RWPE2 (cell line): ENCODE data around the gene FNDC1.
A peak's percentile ranks its signal among the peaks of the same experiment; 100 is the strongest.

Experiments used
- ATAC-seq: fragments of 200-7000 bp; cut with Tn5 transposase; 3 replicates; pipeline ENCODE4 v1.9.1; 2021; ENCODE audit warnings: low read depth
- DNase-seq: peaks from one replicate; pipeline ENCODE4 v3.0.0-alpha.2; 2020; ENCODE audit warnings: low spot score
- H3K27ac ChIP-seq: fragments of 450-650 bp; 2 replicates; pipeline ENCODE4 v1.5.1; 2017; ENCODE audit warnings: mild to moderate bottlenecking; ENCODE audit not compliant: poor library complexity, severe bottlenecking
- H3K27me3 ChIP-seq: fragments of 250-450 bp; sonication (Bioruptor Pico); 2 replicates; pipeline ENCODE4 v1.5.1; 2021; ENCODE audit warnings: mild to moderate bottlenecking, moderate library complexity; ENCODE audit not compliant: insufficient read depth, poor library complexity, severe bottlenecking
- H3K36me3 ChIP-seq: fragments of 250-450 bp; sonication (Bioruptor Pico); 2 replicates; pipeline ENCODE4 v1.5.1; 2020; ENCODE audit warnings: low read depth, mild to moderate bottlenecking, moderate library complexity
- H3K4me1 ChIP-seq: fragments of 250-450 bp; sonication (Bioruptor Pico); 2 replicates; pipeline ENCODE4 v1.5.1; 2021; ENCODE audit warnings: mild to moderate bottlenecking, moderate library complexity; ENCODE audit not compliant: insufficient read depth, poor library complexity, severe bottlenecking
- H3K4me3 ChIP-seq: fragments of 250-450 bp; sonication (Bioruptor Pico); 2 replicates; pipeline ENCODE4 v1.5.1; 2021; ENCODE audit warnings: mild to moderate bottlenecking, moderate library complexity; ENCODE audit not compliant: severe bottlenecking
- H3K9me3 ChIP-seq: fragments of 250-450 bp; sonication (Bioruptor Pico); 2 replicates; pipeline ENCODE4 v1.5.1; 2021; ENCODE audit warnings: mild to moderate bottlenecking, moderate library complexity; ENCODE audit not compliant: severe bottlenecking
- TF ChIP-seq, protein P1 (sequence below): fragments of 450-650 bp; IDR thresholded peaks from one replicate; pipeline ENCODE4 v1.5.1; 2017; ENCODE audit warnings: mild to moderate bottlenecking, moderate library complexity; ENCODE audit not compliant: poor library complexity, severe bottlenecking

FNDC1 gene

GRCh38 chr6:159260208-159260607 lies 91.0 kb downstream of the FNDC1 start:
- Histone ChIP-seq H3K4me3 (no peak overlapping the region), H3K27me3 (no peaks in the 10 kb centered on the region), H3K4me1 (no peaks in the 10 kb centered on the region), H3K9me3 (no peaks in the 10 kb centered on the region), H3K27ac (no peak overlapping the region), H3K36me3 (no peaks in the 10 kb centered on the region)
- ATAC-seq, result no peak
- TF ChIP-seq, protein P1, sequence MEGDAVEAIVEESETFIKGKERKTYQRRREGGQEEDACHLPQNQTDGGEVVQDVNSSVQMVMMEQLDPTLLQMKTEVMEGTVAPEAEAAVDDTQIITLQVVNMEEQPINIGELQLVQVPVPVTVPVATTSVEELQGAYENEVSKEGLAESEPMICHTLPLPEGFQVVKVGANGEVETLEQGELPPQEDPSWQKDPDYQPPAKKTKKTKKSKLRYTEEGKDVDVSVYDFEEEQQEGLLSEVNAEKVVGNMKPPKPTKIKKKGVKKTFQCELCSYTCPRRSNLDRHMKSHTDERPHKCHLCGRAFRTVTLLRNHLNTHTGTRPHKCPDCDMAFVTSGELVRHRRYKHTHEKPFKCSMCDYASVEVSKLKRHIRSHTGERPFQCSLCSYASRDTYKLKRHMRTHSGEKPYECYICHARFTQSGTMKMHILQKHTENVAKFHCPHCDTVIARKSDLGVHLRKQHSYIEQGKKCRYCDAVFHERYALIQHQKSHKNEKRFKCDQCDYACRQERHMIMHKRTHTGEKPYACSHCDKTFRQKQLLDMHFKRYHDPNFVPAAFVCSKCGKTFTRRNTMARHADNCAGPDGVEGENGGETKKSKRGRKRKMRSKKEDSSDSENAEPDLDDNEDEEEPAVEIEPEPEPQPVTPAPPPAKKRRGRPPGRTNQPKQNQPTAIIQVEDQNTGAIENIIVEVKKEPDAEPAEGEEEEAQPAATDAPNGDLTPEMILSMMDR, result no peak
- no peak for DNase-seq

DNA sequence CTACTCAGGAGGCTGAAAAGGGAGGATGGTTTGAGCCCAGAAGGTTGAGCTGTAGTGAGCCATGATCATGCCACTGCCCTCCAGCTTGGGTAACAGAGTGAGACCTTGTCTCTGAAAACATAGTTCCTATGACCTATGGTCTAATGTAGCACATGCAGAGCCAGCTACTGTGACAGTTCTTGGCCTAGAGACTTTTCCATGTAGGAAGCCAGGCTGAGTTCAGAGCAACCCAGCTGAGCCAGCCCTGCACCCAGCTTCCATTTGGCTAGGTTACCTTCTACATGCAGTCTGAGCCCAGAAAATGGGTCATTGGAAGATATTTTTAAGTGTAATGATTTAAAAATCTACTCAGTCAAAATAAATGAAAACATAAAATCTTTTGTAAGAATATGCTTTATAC lies 92.8 kb downstream of the FNDC1 start:
- no peak for ATAC-seq
- Histone ChIP-seq H3K4me3 (no peak overlapping the region), H3K27ac (no peak overlapping the region), H3K9me3 (no peaks in the 10 kb centered on the region), H3K27me3 (no peaks in the 10 kb centered on the region), H3K36me3 (no peaks in the 10 kb centered on the region), H3K4me1 (no peaks in the 10 kb centered on the region)
- TF ChIP-seq, protein P1, result no peak
- no peak for DNase-seq

- TF ChIP-seq, protein P1, result no peak
- H3K36me3 ChIP-seq, result no peaks in the 10 kb centered on the region
- H3K9me3 ChIP-seq, result no peaks in the 10 kb centered on the region
- H3K4me3 ChIP-seq, result no peak overlapping the region
- no peak overlapping the region for H3K27ac ChIP-seq
- no peaks in the 10 kb centered on the region for H3K27me3 ChIP-seq
- ATAC-seq (no peak), DNase-seq (no peak)
- no peaks in the 10 kb centered on the region for H3K4me1 ChIP-seq
These were observed 93.4 kb downstream of the FNDC1 start for GRCh38 chr6:159262586-159262985.

GRCh38 chr6:159267165-159267564 lies 98.0 kb downstream of the FNDC1 start:
- H3K36me3 ChIP-seq, result no peaks in the 10 kb centered on the region
- TF ChIP-seq, protein P1, result no peak

GRCh38 chr6:159268511-159268910 lies 99.3 kb downstream of the FNDC1 start:
- no peaks in the 10 kb centered on the region for H3K36me3 ChIP-seq
- DNase-seq (no peak), ATAC-seq (no peak)
- peaks cover 5% of the 10 kb centered on the region for H3K27me3 ChIP-seq
- no peak overlapping the region for H3K27ac ChIP-seq
- H3K4me3 ChIP-seq, result no peak overlapping the region
- no peaks in the 10 kb centered on the region for H3K9me3 ChIP-seq
- TF ChIP-seq, protein P1, result no peak
- H3K4me1 ChIP-seq, result no peaks in the 10 kb centered on the region

More at GRCh38 chr6:159267165-159267564, 98.0 kb downstream of the FNDC1 start:
- DNase-seq, result no peak
- ATAC-seq, result peak; percentile 49; the same call in 2 of the 3 replicates
- Histone ChIP-seq H3K27me3 (no peaks in the 10 kb centered on the region), H3K4me3 (no peak overlapping the region), H3K4me1 (no peaks in the 10 kb centered on the region), H3K9me3 (no peaks in the 10 kb centered on the region), H3K27ac (no peak overlapping the region)
